ENCODE measurements around the gene MMP24. TPM values are rescaled to one million over a fixed set of nuclear protein-coding genes. Genes with fewer than 3 reads are reported as not detected.

The MMP24 gene
- total and polyA plus RNA-seq, 2 experiments from 2014 or later: 2.0 to 27.3 TPM

DNA sequence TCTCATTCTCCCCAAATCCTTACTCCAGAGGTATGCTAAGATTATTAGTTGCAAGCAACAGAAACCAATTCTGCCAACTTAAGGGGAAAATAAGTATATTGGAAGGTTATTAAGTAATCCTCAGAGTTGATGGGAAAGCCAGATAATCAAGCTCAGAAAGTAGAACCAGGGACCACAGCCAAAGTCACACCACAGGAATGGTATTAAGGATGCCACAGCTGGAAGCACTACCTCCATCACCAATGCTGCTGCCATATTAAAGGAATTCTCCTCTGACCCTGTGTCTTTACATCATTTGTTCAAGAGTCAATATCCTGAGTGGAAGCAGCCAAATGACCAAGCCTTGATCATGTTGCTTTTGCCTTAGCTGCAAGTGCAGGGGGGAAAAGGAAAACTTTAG, 44.8 kb upstream of the MMP24 start:
- Mint-ChIP-seq H3K36me3 (ENCODE audit: low read depth) (peaks cover 7% of the 10 kb centered on the region; the same call in 2 of the 3 replicates), H3K4me3 (no peak overlapping the region), H3K4me1 (no peaks in the 10 kb centered on the region), H3K9me3 (peaks cover 3% of the 10 kb centered on the region; the same call in 1 of the 3 replicates), H3K27ac (no peak overlapping the region), H3K27me3 (ENCODE audit: insufficient read depth, low read depth, poor library complexity) (no peaks in the 10 kb centered on the region)
- H2AFZ ChIP-seq: no peak overlapping the region
- ATAC-seq (no peak), DNase-seq (ENCODE audit: low spot score) (no peak)
- no peaks in the 10 kb centered on the region for H3K27me3 ChIP-seq (ENCODE audit: insufficient read depth)
- no peak for TF ChIP-seq EZH2phosphoT487 (IDR thresholded peaks at IDR 0.05; ENCODE audit: unreplicated experiment)
- no peak for TF ChIP-seq ZNF114 (CRISPR knock-in tag; IDR thresholded peaks at IDR 0.05)
- TF ChIP-seq, protein P1, sequence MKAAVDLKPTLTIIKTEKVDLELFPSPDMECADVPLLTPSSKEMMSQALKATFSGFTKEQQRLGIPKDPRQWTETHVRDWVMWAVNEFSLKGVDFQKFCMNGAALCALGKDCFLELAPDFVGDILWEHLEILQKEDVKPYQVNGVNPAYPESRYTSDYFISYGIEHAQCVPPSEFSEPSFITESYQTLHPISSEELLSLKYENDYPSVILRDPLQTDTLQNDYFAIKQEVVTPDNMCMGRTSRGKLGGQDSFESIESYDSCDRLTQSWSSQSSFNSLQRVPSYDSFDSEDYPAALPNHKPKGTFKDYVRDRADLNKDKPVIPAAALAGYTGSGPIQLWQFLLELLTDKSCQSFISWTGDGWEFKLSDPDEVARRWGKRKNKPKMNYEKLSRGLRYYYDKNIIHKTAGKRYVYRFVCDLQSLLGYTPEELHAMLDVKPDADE (IDR thresholded peaks at IDR 0.05): no peak
- TF ChIP-seq STAT1 (IDR thresholded peaks at IDR 0.05; ENCODE audit: unreplicated experiment): no peak
- TF ChIP-seq POLR2AphosphoS5 (IDR thresholded peaks at IDR 0.05; ENCODE audit: low read depth): no peak
- no peak for TF ChIP-seq NANOG (IDR thresholded peaks at IDR 0.05; ENCODE audit: borderline replicate concordance)
- TF ChIP-seq CTCF (conservative IDR thresholded peaks at IDR 0.05; ENCODE audit: low read depth in 2 of 2): no peak
- TF ChIP-seq, protein P2, sequence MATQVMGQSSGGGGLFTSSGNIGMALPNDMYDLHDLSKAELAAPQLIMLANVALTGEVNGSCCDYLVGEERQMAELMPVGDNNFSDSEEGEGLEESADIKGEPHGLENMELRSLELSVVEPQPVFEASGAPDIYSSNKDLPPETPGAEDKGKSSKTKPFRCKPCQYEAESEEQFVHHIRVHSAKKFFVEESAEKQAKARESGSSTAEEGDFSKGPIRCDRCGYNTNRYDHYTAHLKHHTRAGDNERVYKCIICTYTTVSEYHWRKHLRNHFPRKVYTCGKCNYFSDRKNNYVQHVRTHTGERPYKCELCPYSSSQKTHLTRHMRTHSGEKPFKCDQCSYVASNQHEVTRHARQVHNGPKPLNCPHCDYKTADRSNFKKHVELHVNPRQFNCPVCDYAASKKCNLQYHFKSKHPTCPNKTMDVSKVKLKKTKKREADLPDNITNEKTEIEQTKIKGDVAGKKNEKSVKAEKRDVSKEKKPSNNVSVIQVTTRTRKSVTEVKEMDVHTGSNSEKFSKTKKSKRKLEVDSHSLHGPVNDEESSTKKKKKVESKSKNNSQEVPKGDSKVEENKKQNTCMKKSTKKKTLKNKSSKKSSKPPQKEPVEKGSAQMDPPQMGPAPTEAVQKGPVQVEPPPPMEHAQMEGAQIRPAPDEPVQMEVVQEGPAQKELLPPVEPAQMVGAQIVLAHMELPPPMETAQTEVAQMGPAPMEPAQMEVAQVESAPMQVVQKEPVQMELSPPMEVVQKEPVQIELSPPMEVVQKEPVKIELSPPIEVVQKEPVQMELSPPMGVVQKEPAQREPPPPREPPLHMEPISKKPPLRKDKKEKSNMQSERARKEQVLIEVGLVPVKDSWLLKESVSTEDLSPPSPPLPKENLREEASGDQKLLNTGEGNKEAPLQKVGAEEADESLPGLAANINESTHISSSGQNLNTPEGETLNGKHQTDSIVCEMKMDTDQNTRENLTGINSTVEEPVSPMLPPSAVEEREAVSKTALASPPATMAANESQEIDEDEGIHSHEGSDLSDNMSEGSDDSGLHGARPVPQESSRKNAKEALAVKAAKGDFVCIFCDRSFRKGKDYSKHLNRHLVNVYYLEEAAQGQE (IDR thresholded peaks at IDR 0.05; ENCODE audit: unreplicated experiment): no peak
- TF ChIP-seq, protein P3, sequence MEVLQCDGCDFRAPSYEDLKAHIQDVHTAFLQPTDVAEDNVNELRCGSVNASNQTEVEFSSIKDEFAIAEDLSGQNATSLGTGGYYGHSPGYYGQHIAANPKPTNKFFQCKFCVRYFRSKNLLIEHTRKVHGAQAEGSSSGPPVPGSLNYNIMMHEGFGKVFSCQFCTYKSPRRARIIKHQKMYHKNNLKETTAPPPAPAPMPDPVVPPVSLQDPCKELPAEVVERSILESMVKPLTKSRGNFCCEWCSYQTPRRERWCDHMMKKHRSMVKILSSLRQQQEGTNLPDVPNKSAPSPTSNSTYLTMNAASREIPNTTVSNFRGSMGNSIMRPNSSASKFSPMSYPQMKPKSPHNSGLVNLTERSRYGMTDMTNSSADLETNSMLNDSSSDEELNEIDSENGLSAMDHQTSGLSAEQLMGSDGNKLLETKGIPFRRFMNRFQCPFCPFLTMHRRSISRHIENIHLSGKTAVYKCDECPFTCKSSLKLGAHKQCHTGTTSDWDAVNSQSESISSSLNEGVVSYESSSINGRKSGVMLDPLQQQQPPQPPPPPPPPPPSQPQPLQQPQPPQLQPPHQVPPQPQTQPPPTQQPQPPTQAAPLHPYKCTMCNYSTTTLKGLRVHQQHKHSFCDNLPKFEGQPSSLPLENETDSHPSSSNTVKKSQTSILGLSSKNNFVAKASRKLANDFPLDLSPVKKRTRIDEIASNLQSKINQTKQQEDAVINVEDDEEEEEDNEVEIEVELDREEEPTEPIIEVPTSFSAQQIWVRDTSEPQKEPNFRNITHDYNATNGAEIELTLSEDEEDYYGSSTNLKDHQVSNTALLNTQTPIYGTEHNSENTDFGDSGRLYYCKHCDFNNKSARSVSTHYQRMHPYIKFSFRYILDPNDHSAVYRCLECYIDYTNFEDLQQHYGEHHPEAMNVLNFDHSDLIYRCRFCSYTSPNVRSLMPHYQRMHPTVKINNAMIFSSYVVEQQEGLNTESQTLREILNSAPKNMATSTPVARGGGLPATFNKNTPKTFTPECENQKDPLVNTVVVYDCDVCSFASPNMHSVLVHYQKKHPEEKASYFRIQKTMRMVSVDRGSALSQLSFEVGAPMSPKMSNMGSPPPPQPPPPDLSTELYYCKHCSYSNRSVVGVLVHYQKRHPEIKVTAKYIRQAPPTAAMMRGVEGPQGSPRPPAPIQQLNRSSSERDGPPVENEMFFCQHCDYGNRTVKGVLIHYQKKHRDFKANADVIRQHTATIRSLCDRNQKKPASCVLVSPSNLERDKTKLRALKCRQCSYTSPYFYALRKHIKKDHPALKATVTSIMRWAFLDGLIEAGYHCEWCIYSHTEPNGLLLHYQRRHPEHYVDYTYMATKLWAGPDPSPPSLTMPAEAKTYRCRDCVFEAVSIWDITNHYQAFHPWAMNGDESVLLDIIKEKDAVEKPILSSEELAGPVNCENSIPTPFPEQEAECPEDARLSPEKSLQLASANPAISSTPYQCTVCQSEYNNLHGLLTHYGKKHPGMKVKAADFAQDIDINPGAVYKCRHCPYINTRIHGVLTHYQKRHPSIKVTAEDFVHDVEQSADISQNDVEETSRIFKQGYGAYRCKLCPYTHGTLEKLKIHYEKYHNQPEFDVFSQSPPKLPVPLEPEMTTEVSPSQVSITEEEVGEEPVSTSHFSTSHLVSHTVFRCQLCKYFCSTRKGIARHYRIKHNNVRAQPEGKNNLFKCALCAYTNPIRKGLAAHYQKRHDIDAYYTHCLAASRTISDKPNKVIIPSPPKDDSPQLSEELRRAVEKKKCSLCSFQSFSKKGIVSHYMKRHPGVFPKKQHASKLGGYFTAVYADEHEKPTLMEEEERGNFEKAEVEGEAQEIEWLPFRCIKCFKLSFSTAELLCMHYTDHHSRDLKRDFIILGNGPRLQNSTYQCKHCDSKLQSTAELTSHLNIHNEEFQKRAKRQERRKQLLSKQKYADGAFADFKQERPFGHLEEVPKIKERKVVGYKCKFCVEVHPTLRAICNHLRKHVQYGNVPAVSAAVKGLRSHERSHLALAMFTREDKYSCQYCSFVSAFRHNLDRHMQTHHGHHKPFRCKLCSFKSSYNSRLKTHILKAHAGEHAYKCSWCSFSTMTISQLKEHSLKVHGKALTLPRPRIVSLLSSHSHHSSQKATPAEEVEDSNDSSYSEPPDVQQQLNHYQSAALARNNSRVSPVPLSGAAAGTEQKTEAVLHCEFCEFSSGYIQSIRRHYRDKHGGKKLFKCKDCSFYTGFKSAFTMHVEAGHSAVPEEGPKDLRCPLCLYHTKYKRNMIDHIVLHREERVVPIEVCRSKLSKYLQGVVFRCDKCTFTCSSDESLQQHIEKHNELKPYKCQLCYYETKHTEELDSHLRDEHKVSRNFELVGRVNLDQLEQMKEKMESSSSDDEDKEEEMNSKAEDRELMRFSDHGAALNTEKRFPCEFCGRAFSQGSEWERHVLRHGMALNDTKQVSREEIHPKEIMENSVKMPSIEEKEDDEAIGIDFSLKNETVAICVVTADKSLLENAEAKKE (CRISPR knock-in tag; IDR thresholded peaks at IDR 0.05): no peak
- TF ChIP-seq EZH2 (IDR thresholded peaks at IDR 0.05; ENCODE audit: low read depth, unreplicated experiment): no peak
- TF ChIP-seq JUNB (IDR thresholded peaks at IDR 0.05; ENCODE audit: unreplicated experiment): no peak
- no peak for TF ChIP-seq CREB1 (CRISPR knock-in tag; IDR thresholded peaks at IDR 0.05; ENCODE audit: low read depth)
- TF ChIP-seq ZNF331 (CRISPR knock-in tag; IDR thresholded peaks at IDR 0.05; ENCODE audit: low read depth): no peak
- no peaks in the 10 kb centered on the region for H3K36me3 ChIP-seq (ENCODE audit: insufficient read depth)
- no peak overlapping the region for H3K4me3 ChIP-seq
- H3K4me1 ChIP-seq (ENCODE audit: insufficient read depth): no peaks in the 10 kb centered on the region
- no peaks in the 10 kb centered on the region for H3F3A ChIP-seq (replicated peaks; ENCODE audit: low read depth)
- no peak overlapping the region for H3K4me2 ChIP-seq
- H3K9me2 ChIP-seq (ENCODE audit: insufficient read depth): 0 out of 2 replicates have a peak, but pooled peaks cover 3% of the 10 kb centered on the region
- no peaks in the 10 kb centered on the region for H3K79me2 ChIP-seq (replicated peaks; ENCODE audit: insufficient read depth)
- no peak overlapping the region for H3K27ac ChIP-seq (ENCODE audit: low read depth)
- H4K20me1 ChIP-seq (replicated peaks; ENCODE audit: insufficient read depth): no peaks in the 10 kb centered on the region

All from GM23338 (cell line).